Measurements from ENCODE around the gene SPAAR. TPM values are rescaled to one million over a fixed set of nuclear protein-coding genes. Genes with fewer than 3 reads are reported as not detected.
A peak's percentile ranks its signal among the peaks of the same experiment; 100 is the strongest.
"Not testable (repeated sequence)": the region's sequence is repeated elsewhere in the genome, so short reads cannot be mapped to it uniquely, and the experiment has no call there.

The SPAAR gene
- total RNA-seq, 1 donor from 2014 or later: 0.29 TPM

DNA sequence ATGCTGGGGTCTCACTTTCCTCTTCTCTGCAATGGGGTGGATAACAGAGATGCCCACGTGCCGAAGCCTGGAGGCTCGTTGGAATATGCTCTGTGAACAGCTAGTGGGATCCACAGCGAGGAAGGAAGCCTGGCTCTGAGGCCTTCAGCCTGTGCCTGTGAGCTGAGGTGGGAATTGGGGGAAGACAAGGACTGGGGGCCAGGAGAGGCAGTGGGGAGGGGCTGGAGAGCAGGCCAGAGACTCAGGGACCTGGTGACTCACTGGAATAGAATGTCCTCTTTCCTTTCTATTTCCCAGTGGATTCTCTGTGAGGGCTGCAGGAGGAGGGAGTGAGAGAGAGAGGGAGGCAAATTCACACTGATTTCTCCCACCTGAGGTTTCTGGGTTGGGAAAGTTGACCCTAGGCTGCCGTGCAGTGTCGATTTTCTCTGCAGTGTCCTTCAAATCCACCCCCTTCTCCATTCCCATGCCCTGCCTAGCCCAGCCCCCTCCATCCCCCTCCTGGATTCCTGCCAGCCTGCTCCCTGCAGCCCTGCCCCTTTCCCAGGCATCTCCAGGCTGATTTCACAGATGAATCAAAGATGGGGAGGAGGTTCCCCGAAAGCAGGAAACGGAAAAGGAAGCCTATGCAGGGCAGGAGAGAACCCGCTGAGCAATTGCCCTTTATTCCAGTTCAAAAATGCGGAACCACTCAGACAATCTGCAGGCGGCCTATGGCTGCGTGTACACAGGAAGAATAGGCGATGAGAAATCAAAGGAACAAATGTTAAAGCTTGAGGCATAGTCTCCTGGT lies 1.4 kb upstream of the SPAAR start:
- DNase-seq (ENCODE audit: low read depth): peak; percentile 57
- TF ChIP-seq, protein P1, sequence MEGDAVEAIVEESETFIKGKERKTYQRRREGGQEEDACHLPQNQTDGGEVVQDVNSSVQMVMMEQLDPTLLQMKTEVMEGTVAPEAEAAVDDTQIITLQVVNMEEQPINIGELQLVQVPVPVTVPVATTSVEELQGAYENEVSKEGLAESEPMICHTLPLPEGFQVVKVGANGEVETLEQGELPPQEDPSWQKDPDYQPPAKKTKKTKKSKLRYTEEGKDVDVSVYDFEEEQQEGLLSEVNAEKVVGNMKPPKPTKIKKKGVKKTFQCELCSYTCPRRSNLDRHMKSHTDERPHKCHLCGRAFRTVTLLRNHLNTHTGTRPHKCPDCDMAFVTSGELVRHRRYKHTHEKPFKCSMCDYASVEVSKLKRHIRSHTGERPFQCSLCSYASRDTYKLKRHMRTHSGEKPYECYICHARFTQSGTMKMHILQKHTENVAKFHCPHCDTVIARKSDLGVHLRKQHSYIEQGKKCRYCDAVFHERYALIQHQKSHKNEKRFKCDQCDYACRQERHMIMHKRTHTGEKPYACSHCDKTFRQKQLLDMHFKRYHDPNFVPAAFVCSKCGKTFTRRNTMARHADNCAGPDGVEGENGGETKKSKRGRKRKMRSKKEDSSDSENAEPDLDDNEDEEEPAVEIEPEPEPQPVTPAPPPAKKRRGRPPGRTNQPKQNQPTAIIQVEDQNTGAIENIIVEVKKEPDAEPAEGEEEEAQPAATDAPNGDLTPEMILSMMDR (conservative IDR thresholded peaks at IDR 0.05; ENCODE audit: low read depth, low read length): no peak
- H3K4me3 ChIP-seq (ENCODE audit: low read depth, low read length): peak overlapping the region; percentile 19

- TF ChIP-seq, protein P1 (conservative IDR thresholded peaks at IDR 0.05; ENCODE audit: low read depth, low read length): no peak
- no peak for DNase-seq (ENCODE audit: low read depth)
- H3K4me3 ChIP-seq (ENCODE audit: low read depth, low read length): no peak overlapping the region
These were observed 675 bp upstream of the SPAAR start for GRCh38 chr9:35908504-35909125.

DNA sequence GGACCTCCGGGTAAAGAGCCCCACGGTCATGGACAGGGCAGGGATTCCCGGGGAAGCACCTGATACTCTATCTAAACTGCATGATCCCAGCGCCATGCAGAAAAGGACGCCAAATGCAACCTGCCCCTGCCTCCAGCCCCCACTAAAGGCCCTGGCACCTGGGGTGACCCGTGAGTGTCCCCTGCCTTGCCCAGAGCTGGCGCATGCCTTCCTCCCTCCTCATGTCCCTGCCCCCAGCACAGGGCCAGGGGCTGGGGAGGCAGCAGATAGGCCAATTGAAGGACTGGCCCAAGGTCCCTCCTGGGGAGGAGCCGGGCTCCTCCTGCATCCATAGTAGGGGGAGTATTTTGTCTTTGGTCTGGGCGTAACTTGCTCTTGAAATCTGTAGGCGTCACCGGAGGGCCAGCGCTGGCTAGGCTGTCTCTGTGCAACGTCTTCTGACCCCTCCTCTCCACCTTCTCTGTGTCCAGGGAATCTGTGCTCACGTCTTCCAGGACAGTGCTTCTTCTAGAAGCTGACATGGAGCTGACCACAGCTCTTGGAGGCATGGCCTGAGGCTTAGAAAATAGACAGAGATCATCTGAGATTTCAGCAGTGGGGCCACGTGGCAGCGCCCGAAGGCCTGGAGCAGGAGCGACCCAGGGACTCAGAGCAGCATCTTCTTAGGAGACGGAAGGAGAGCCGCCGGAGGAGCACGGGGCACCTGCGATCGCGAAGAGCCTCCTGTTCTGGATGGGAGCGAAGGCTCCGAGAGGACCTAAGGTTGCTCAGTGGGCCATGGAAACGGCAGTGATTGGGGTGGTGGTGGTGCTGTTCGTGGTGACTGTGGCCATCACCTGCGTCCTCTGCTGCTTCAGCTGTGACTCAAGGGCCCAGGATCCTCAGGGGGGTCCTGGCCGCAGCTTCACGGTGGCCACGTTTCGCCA lies 660 bp downstream of the SPAAR start:
- TF ChIP-seq, protein P1 (conservative IDR thresholded peaks at IDR 0.05; ENCODE audit: low read depth, low read length): no peak
- DNase-seq (ENCODE audit: low read depth): no peak
- H3K4me3 ChIP-seq (ENCODE audit: low read depth, low read length): no peak overlapping the region

DNA sequence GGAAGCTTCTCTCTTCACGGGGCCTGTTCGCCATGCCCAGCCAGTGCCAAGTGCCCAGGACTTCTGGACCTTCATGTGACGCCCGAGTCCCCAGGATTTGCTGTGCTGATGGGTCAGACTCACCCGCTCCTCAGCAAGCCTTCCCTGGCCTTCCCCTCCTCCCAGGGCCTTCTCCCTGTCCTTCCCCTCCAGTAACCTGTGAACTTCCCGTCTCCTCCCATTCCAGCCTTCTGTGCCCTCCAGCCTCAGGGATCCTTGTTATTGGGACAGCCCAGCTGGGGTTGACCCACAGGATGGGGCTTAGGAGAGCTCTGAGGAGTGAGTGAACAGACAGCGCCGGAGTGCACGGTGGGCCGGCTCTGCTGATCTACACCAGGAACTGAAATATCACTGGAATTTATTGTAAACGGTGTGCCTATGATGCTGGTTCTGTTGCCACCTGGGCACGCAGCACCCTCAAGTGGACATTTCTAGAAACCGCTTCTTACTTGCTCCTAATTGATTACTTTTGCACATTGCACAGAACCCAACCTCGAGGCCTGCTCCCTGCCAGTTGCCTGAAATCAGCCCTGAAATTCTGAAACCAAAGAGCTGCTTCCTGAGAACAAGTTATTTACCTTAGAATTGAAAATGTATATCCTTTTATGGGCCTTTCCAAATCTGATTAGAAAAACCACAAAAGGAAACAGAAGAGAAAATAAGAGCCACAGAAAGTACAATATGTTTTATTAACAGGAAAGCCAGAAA lies 1.5 kb downstream of the SPAAR start:
- no peak for DNase-seq (ENCODE audit: low read depth)
- TF ChIP-seq, protein P1 (conservative IDR thresholded peaks at IDR 0.05; ENCODE audit: low read depth, low read length): peak; percentile 76
- H3K4me3 ChIP-seq (ENCODE audit: low read depth, low read length): no peak overlapping the region

DNA sequence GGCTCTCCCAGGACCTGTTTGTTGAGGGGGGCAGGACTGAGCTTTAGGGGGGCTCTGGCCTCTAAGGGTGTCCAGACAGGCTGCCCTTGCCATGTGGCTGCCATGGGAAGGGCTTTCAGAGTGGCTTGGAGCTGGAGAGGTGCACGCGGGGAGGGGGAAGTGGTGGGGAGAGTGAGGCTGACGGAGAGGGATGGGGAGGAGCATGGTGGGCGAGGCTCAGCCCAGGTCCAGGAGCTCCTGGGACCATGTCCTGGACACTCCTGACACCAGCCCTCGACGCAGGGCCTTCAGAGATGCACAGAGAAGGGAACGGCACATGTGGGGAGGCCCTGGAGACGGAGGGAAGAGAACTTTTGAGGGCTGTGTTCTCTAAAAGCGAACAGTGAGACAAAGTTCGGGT lies 2.4 kb downstream of the SPAAR start:
- no peak for DNase-seq (ENCODE audit: low read depth)
- H3K4me3 ChIP-seq (ENCODE audit: low read depth, low read length): no peak overlapping the region
- TF ChIP-seq, protein P1 (conservative IDR thresholded peaks at IDR 0.05; ENCODE audit: low read depth, low read length): no peak

DNA sequence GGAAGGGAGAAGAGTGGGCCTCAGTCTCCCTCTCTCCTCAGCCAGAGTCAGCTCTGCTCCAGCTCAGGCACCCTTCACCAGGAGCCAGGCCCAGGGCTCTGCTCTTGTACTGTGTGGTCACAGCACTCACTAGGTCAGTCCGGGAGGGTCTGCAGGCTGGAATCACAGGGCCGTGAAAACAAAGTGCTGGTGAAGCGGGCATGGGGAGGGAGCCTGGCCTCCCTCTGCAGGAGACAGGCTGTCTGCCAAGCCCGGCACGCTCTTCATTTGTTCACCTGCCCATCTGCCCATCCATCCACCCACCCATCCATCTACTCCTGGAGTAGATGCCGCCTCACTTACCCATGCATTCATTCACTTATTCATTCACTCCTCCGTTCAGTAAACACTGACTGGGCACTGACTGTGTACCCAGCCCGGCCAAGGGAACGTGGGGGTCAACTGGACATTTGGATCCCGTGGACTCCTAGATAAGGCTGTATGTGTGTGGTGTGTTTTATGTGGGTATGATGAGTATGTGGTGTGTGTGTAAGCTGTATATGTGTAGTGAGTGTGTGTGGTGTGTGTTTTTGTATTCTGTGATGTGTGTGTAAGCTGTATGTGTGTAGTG lies 3.6 kb downstream of the SPAAR start:
- H3K4me3 ChIP-seq (ENCODE audit: low read depth, low read length): no peak overlapping the region
- TF ChIP-seq, protein P1 (conservative IDR thresholded peaks at IDR 0.05; ENCODE audit: low read depth, low read length): no peak
- no peak for DNase-seq (ENCODE audit: low read depth)

GRCh38 chr9:35913429-35913828 lies 4.1 kb downstream of the SPAAR start:
- H3K4me3 ChIP-seq (ENCODE audit: low read depth, low read length); DNase-seq (ENCODE audit: low read depth): not testable (repeated sequence)

Measured in epithelial cell of proximal tubule (primary cell).